Trophoblast cell (in vitro differentiated cells and primary cell): ENCODE data around the gene RPAP3.
"Not testable (repeated sequence)": the region's sequence is repeated elsewhere in the genome, so short reads cannot be mapped to it uniquely, and the experiment has no call there.

ENCODE experiments used
- DNase-seq, 2 donors: peaks; one replicate each; pipeline ENCODE4 v3.0.0-alpha.2; 2016
- H2AFZ ChIP-seq: 2 replicates; pipeline ENCODE4 v1.6.1; 2013; ENCODE audit warnings: low read length, moderate library complexity, mild to moderate bottlenecking; ENCODE audit not compliant: insufficient read depth, poor library complexity
- H2AK5ac ChIP-seq: 2 replicates; pipeline ENCODE4 v1.6.1; 2013; ENCODE audit warnings: mild to moderate bottlenecking, low read length
- H2BK120ac ChIP-seq: 2 replicates; pipeline ENCODE4 v1.6.1; 2013; ENCODE audit warnings: low read length, mild to moderate bottlenecking, moderate library complexity; ENCODE audit not compliant: insufficient read depth, poor library complexity
- H2BK12ac ChIP-seq: 2 replicates; pipeline ENCODE4 v1.6.1; 2013; ENCODE audit warnings: mild to moderate bottlenecking, low read length, moderate library complexity
- H2BK5ac ChIP-seq: 2 replicates; pipeline ENCODE4 v1.6.1; 2013; ENCODE audit warnings: low read length, low read depth, moderate library complexity, mild to moderate bottlenecking; ENCODE audit not compliant: poor library complexity
- H3K14ac ChIP-seq: 2 replicates; pipeline ENCODE4 v1.6.1; 2013; ENCODE audit warnings: mild to moderate bottlenecking, low read length
- H3K18ac ChIP-seq: 2 replicates; pipeline ENCODE4 v1.6.1; 2013; ENCODE audit warnings: mild to moderate bottlenecking, low read length
- H3K23ac ChIP-seq: 2 replicates; pipeline ENCODE4 v1.6.1; 2013; ENCODE audit warnings: low read length
- H3K27ac ChIP-seq: 2 replicates; pipeline ENCODE4 v1.5.1; 2013; ENCODE audit warnings: low read depth, mild to moderate bottlenecking, inconsistent platforms, low read length, moderate library complexity
- H3K27me3 ChIP-seq: 2 replicates; pipeline ENCODE4 v1.6.1; 2013; ENCODE audit warnings: inconsistent platforms, mild to moderate bottlenecking, low read length, moderate library complexity; ENCODE audit not compliant: insufficient read depth
- H3K36me3 ChIP-seq, 2 experiments: 1 replicate in 1 of 2; 2 replicates in 1 of 2; pipeline ENCODE4 v1.6.1; 2013; ENCODE audit warnings: low read length in 2 of 2, mild to moderate bottlenecking in 2 of 2, moderate library complexity in 1 of 2; ENCODE audit not compliant: insufficient read depth in 2 of 2, control insufficient read depth in 1 of 2
- H3K4ac ChIP-seq: 2 replicates; pipeline ENCODE4 v1.6.1; 2013; ENCODE audit warnings: low read depth, mild to moderate bottlenecking, low read length, moderate library complexity
- H3K4me1 ChIP-seq, 2 experiments: 1 replicate in 1 of 2; 2 replicates in 1 of 2; pipeline ENCODE4 v1.6.1; 2013; ENCODE audit warnings: low read length in 2 of 2, mild to moderate bottlenecking in 2 of 2, moderate library complexity in 1 of 2; ENCODE audit not compliant: insufficient read depth in 2 of 2, control insufficient read depth in 1 of 2
- H3K4me2 ChIP-seq: 2 replicates; pipeline ENCODE4 v1.6.1; 2013; ENCODE audit warnings: inconsistent platforms, mild to moderate bottlenecking, low read length, moderate library complexity
- H3K4me3 ChIP-seq: 2 replicates; pipeline ENCODE4 v1.5.1; 2013; ENCODE audit warnings: mild to moderate bottlenecking, low read depth, low read length, inconsistent platforms
- H3K79me1 ChIP-seq: one replicate; pipeline ENCODE4 v1.6.1; 2013; ENCODE audit warnings: low read length
- H3K79me2 ChIP-seq: 2 replicates; pipeline ENCODE4 v1.6.1; 2013; ENCODE audit warnings: low read length, mild to moderate bottlenecking; ENCODE audit not compliant: control insufficient read depth, insufficient read depth, poor library complexity
- H3K9ac ChIP-seq: 2 replicates; pipeline ENCODE4 v1.6.1; 2013; ENCODE audit warnings: mild to moderate bottlenecking, low read length
- H3K9me3 ChIP-seq: 2 replicates; pipeline ENCODE4 v1.6.1; 2013; ENCODE audit warnings: low read depth, mild to moderate bottlenecking, control low read depth, inconsistent platforms, low read length; ENCODE audit not compliant: insufficient read depth
- H4K12ac ChIP-seq: 2 replicates; pipeline ENCODE4 v1.6.1; 2013; ENCODE audit warnings: low read depth, mild to moderate bottlenecking, low read length, moderate library complexity
- H4K8ac ChIP-seq: 2 replicates; pipeline ENCODE4 v1.6.1; 2013; ENCODE audit warnings: low read depth, mild to moderate bottlenecking, low read length, moderate library complexity
- H4K91ac ChIP-seq: one replicate; pipeline ENCODE4 v1.6.1; 2013; ENCODE audit warnings: low read depth, mild to moderate bottlenecking, low read length, moderate library complexity
- WGBS: extraction: QIAGEN DNeasy Blood & Tissue Kit; methylation state at CpG from one replicate; pipeline ENCODE4 v1.1.7; 2013; ENCODE audit warnings: missing lambda C conversion rate; ENCODE audit not compliant: insufficient read length, insufficient coverage; ENCODE audit errors: extremely low coverage; 5-methylcytosine and 5-hydroxymethylcytosine counted together

RPAP3 gene

DNA sequence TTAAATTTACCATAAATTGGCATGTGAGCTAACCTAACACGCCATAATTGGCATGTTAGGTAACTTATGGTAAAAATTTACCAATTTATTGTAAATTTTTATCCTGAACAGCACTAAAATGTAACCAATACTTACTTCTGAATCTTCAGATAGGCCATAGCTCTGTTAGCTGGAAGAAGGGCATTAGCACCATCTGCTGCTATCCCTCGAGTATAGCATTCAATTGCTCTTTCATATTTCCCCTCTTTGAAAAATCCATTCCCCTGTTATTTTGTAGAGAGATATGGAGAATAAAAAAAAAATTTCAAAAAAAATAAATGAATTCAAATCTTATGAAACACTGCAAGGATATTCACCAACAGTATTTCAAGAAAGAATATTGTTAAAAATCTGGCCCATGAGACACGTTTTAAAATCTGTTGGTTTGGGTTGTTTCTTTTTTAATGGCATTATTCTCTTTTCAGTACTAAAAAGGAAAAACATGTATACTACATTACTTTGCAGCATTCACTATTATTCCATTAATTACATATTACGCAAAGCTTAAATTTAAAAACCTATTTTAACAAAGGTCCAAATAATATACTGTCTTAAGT is 19.1 kb downstream of the RPAP3 start:
- no peak overlapping the region for H3K4me2 ChIP-seq
- no peak overlapping the region for H4K8ac ChIP-seq
- no peak overlapping the region for H2BK120ac ChIP-seq
- no peak overlapping the region for H3K18ac ChIP-seq
- H2AK5ac ChIP-seq, result no peak overlapping the region
- no peaks in the 10 kb centered on the region for H3K27me3 ChIP-seq
- H4K91ac ChIP-seq, result no peak overlapping the region
- no peak overlapping the region for H3K14ac ChIP-seq
- no peaks in the 10 kb centered on the region for H3K79me1 ChIP-seq
- no peaks in the 10 kb centered on the region for H3K4me1 ChIP-seq
- no peak overlapping the region for H3K9ac ChIP-seq
- no peak overlapping the region for H4K12ac ChIP-seq
- H3K36me3 ChIP-seq, result peaks cover 4% of the 10 kb centered on the region in 2 experiments
- no peaks in the 10 kb centered on the region for H3K79me2 ChIP-seq
- no peak overlapping the region for H2AFZ ChIP-seq
- no peak overlapping the region for H2BK5ac ChIP-seq
- no peak overlapping the region for H3K4ac ChIP-seq
- H3K27ac ChIP-seq, result no peak overlapping the region
- H3K9me3 ChIP-seq, result no peaks in the 10 kb centered on the region
- no peak overlapping the region for H3K23ac ChIP-seq
- DNase-seq, result peak in 1 of 2 donors; percentile 48
- no peak overlapping the region for H3K4me3 ChIP-seq
- H2BK12ac ChIP-seq, result no peak overlapping the region
- WGBS, result no CpG with 5 or more reads among the region's 4 CpGs

DNA sequence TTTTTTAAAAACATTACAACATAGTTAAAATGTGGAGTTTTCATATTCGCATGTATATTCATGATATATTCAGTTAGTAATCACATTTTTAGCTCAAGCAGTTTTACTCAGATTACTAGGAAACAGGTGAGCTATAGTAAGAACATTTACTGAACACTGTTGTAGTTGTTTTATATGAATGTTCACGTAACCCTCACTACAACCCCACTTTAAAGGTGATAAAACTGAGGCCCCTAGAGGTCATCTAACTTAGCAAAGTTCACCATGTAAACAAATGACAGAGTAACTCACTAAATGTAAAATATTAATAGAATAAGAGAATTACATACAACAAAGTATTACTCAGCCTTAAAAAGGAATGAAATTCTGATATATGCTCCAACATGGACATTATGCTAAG is 26.0 kb downstream of the RPAP3 start:
- Histone ChIP-seq H3K4me1 (no peaks in the 10 kb centered on the region), H3K4ac (no peak overlapping the region), H3K4me3 (no peak overlapping the region), H3K27me3 (no peaks in the 10 kb centered on the region), H3K36me3 (peaks cover 0 to 2% of the 10 kb centered on the region in 2 experiments), H3K9me3 (no peaks in the 10 kb centered on the region), H4K8ac (no peak overlapping the region), H2AFZ (no peak overlapping the region), H3K18ac (no peak overlapping the region), H4K12ac (no peak overlapping the region), H3K14ac (no peak overlapping the region), H3K79me2 (no peaks in the 10 kb centered on the region), H3K23ac (no peak overlapping the region), H2BK120ac (no peak overlapping the region), H4K91ac (no peak overlapping the region), H3K4me2 (no peak overlapping the region), H3K9ac (no peak overlapping the region), H3K27ac (no peak overlapping the region), H2BK5ac (no peak overlapping the region), H3K79me1 (no peaks in the 10 kb centered on the region), H2BK12ac (no peak overlapping the region), H2AK5ac (no peak overlapping the region)
- no CpG with 5 or more reads among the region's 2 CpGs for WGBS
- DNase-seq, result no peak

DNA sequence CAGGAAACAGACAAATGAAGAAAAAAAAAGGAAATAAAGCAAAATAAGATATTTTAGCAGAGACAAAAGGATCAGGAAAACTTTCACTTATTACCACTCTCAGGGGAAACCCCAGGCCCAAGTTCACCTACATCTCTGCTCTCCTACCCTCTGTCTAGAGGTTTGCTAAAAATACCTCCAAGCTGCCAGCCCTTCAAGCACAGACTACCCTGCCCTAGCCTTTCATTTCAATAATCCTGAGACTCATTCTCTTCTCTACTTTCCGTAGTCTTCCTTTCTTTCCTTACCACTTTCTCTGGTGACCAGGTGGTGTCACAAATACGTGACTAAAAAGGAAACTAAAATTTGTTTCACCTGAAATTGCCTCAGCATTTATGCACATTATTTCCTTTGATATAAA is 33.8 kb downstream of the RPAP3 start:
- Histone ChIP-seq H4K91ac (no peak overlapping the region), H3K9ac (no peak overlapping the region), H3K18ac (no peak overlapping the region)

DNA sequence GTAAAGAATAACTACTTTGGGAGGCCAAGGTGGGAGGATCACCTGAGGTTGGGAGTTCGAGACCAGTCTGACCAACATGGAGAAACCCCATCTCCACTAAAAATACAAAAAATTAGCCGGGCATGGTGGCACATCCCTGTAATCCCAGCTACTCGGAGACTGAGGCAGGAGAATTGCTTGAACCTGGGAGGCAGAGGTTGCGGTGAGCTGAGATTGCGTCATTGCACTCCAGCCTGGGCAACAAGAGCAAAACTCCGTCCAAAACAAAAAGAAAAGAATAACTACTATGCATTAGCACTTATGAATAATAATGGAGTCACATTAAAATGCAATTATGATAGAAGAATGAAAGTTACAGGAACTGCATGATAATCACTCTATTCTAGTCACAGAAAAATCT is 37.9 kb downstream of the RPAP3 start:
- H3K14ac ChIP-seq, DNase-seq, H3K23ac ChIP-seq, H3K18ac ChIP-seq, H4K8ac ChIP-seq, H2BK5ac ChIP-seq, H3K36me3 ChIP-seq, H3K9ac ChIP-seq, H3K79me2 ChIP-seq, H3K9me3 ChIP-seq, H3K4me2 ChIP-seq, H3K4ac ChIP-seq, H4K12ac ChIP-seq, H3K4me3 ChIP-seq, H2AFZ ChIP-seq, H3K27ac ChIP-seq, H3K79me1 ChIP-seq, H2AK5ac ChIP-seq, H2BK12ac ChIP-seq, H3K27me3 ChIP-seq, H3K4me1 ChIP-seq, H4K91ac ChIP-seq, H2BK120ac ChIP-seq: not testable (repeated sequence)
- no CpG with 5 or more reads among the region's 6 CpGs for WGBS

More for the DNA sequence above, 33.8 kb downstream of the RPAP3 start:
- H2AFZ ChIP-seq, result no peak overlapping the region
- H3K9me3 ChIP-seq, result no peaks in the 10 kb centered on the region
- H3K14ac ChIP-seq, result no peak overlapping the region
- H2BK12ac ChIP-seq, result no peak overlapping the region
- no peaks in the 10 kb centered on the region for H3K79me1 ChIP-seq
- no peak overlapping the region for H3K23ac ChIP-seq
- no peaks in the 10 kb centered on the region for H3K4me1 ChIP-seq
- no peaks in the 10 kb centered on the region for H3K36me3 ChIP-seq
- H4K8ac ChIP-seq, result no peak overlapping the region
- no peak overlapping the region for H2AK5ac ChIP-seq
- H2BK5ac ChIP-seq, result no peak overlapping the region
- no peak overlapping the region for H4K12ac ChIP-seq
- no peak overlapping the region for H2BK120ac ChIP-seq
- DNase-seq, result no peak
- H3K27me3 ChIP-seq, result no peaks in the 10 kb centered on the region
- no peak overlapping the region for H3K27ac ChIP-seq
- no CpG with 5 or more reads among the region's 2 CpGs for WGBS
- H3K79me2 ChIP-seq, result no peaks in the 10 kb centered on the region
- no peak overlapping the region for H3K4me3 ChIP-seq
- no peak overlapping the region for H3K4ac ChIP-seq
- H3K4me2 ChIP-seq, result no peak overlapping the region
